T-helper 22 cell (primary cell): Measurements from ENCODE around the gene BHMT.

Experiments used
- DNase-seq: peaks from one replicate; pipeline ENCODE4 v3.0.0-alpha.2; 2020; ENCODE audit warnings: low read depth

The BHMT gene, protein sequence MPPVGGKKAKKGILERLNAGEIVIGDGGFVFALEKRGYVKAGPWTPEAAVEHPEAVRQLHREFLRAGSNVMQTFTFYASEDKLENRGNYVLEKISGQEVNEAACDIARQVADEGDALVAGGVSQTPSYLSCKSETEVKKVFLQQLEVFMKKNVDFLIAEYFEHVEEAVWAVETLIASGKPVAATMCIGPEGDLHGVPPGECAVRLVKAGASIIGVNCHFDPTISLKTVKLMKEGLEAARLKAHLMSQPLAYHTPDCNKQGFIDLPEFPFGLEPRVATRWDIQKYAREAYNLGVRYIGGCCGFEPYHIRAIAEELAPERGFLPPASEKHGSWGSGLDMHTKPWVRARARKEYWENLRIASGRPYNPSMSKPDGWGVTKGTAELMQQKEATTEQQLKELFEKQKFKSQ

DNA sequence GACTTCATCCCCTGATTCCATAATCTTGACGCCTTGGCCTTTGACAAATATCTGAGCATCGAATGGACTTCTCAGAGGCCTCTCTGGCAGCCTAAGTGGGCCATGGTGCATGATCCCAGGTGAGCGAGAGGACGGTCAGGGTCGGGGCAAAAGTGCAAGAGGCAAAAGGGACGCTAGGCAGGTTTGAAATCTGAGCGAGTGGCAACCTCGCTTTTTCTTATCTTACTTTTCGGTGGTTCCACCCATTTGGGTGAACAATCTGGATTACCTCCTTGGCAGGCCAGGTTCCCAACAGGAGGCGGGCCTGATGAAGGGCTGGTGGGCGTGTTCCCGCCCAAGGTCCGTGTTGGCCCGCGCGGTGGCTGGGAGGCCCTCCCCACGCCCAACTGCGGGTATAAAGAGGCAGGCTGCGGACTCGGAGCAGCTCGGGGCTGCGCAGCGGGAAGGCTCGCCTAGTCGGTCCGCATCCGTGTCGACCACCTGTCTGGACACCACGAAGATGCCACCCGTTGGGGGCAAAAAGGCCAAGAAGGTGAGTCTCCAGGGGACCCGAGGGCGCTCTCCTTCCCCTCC, at the start of gene BHMT:
Gene BHMT, plus strand, starts transcription at position 423 of the 573 bp plus-strand sequence. Its CDS starts 77 bp downstream, at position 500.
- DNase-seq: no peak

DNA sequence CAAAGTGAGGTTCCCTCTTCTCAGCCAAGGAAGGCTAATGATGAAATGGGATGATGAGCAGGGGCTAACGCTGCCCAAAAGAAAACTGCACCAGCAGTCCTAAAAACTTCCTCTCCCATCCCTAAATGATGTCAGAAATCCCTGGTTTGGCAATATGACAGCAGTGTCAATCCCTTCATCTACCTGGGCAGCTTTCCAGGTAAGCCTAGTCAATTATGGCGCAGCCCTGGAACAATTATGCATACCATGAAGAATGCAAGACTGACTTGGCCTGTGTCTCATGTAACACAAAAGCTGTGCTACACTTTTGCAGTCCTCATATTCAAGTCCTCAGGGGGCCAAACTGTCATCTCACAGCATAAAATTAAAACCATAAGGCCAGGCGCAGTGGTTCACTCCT, 49.2 kb upstream of the BHMT start:
- DNase-seq: no peak

DNA sequence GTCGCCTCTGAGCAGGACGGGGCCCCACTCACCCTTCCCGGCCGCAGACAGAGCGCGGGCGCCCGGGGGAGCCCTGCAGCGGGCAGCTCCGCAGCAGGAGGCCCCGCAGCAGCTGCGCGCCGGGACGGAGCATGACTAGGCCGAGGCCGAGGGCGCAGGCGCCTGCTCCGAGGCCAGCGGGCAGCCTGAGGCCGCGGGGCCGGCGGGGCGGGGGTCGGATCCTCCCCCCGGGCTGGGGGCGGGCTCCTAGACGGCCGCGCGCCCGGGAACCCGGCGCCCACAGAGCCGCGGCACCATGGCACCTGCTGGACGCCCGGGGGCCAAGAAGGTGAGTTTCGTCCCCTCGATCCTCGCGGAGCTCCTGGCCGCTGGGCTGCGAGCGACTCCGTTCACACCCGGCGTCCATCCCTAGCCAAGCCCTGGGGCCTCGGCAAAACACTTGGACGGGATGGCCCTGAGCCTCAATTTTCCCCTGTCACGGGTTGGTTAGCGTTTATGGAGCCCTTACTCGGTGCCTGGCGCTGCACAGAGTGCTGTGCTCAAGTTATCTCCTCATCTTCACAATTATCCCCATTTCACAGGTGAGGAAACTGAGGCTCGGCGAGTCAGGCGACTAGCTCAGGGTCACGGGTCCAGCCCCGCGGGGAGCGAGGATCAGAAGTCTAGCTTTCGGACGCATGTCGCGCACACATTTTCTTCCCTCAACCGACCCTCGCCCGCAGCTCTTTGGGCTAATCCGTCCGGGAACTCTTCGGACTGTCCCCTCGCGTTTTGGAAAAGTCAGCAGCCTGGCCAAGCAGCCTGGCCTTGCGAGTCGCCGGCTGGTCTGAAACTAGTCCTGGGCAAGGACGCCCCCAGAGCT, 41.9 kb upstream of the BHMT start, which contains the start of the genes BHMT2 and DMGDH:
Gene BHMT2, plus strand, starts transcription at position 280 of the 862 bp plus-strand sequence. Its CDS starts 16 bp downstream, at position 296.
Gene DMGDH, minus strand, starts transcription at position 187 of the 862 bp plus-strand sequence. Its CDS starts 54 bp downstream, at position 133.
- no peak for DNase-seq

DNA sequence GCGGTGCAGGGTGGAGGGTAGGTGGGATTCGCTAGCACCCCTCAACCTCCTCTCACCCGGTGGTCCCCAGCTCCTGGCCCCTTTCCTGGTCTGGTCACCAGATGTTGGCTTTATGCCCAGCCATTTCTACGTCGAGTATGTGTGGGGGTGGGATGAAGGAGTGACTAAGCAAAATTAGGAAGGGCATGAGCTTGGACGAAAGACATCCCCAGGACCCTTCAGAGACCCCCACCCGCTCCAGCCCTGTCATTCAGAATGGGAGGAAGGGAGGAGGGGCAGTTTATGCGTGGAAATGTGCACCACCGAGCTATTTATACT, 41.3 kb upstream of the BHMT start:
- DNase-seq: no peak

DNA sequence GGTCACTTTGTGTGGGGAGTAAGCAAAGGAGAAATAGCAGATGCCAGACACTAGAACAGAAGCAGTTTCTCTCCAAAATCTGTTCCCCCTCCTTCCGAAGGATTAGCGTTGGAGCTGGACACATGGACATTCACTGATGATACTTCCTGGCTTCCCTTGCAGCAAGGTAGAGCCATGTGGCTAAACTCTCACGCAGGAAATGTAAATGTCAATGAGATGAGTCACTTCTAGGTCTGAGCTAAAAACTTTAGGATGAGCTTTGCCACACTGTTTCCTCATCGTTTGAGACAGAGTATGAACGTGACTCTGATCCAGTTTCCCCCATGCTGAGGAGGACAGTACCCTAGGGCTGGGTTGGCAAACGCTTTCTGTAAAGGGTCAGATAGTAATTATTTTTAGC, 37.0 kb upstream of the BHMT start:
- no peak for DNase-seq

DNA sequence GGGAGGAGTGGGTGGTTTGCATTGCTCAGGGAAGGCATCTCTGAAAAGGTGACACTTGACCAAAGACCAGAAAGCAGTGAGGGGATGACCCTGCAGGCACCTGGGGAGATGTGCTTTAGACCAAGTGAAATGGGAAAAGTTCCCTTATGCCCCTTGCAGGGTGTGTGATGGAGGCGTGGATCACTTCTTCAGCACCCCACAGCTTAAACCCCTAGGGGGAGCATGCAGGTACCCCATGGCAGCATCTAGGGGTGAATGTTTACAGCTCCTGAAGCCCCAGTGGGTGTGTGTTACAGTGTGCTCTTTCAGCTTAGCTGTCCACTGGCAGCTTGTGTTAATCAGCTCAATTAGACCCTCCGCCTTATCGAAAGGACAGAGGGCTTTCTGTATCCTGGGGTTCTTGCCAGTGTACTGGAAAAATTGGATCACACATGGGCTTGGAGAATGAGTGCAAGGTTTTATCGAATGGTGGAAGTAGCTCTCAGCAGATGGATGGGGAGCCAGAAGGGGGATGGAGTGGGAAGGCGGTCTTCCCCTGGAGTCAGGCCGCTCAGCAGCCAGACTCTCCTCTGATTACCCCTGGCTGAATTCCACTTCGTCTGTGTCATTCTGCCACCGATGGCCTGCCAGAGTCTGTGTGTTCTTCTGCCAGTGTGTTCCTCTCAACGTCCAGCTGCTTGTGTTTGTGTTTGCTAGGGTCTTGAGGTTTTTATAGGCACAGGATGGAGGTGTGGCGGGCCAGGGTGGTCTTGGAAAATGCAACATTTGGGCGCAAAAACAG, 35.8 kb upstream of the BHMT start:
- no peak for DNase-seq

DNA sequence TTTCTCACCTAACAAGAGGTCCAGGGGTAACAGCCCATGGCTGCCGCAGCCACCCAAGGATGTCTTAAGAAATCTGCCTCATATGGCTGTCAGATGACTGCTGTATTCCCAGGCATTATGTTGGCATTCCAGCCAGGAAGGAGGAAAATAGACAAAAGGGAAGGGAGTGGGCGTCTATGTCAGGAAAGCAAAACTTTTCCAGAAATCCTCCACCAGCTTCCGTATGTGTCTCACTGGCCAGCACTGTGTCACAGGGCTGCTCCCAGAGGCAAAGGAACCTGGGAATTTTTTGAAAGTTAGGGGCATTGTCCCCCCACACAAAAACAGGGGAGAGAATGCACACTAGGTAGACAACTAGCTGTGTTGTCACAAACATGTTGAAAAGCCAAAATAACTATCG, 34.8 kb upstream of the BHMT start:
- no peak for DNase-seq

DNA sequence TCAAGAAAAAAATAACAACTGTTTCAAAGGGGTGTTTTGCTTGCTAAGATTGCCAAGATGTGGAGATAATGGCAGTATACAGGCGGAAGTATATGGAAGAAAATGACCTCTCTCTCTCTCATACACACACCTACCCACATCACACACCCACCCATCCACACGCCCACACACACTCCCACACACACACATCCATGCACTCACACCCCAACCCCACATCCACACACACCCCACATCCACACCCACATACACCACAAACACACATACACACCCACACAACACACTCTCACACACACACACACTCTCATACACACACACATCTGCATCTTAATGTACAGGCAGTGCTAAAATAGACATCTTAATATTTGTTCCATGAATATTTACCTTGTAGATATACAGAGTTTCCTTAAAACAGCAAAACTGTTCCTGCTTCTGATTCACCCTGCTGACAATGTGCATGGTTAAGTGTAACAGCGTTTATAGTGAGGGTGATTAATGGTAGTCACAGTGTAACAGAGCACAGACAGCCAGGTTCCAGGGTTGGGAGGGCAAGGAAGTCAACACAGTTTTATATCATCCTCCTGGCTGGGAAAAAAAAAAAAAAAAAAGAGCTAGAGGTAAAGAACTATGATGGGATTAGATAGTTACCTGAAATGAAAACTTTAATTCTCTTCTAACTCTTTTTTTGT, 33.8 kb upstream of the BHMT start:
- DNase-seq: no peak

DNA sequence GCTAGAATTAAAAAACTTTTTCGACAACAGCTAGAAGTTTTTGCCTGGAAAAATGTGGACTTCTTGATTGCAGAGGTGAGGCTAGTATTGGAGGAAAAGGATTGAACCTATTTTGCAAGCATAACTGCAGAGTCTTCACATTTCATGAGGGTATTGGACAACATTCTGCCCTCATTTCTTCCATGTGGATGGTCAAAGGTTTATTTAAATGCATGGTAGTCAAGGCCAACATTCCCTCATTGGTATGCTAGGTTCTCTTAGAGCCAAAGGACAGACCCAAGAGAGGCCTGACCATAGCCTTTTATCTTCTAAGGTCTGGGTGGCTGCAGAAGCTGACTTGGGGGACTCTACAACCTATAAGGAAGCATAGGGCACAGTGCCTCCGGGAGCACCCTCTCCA, 30.8 kb upstream of the BHMT start:
- DNase-seq: no peak

DNA sequence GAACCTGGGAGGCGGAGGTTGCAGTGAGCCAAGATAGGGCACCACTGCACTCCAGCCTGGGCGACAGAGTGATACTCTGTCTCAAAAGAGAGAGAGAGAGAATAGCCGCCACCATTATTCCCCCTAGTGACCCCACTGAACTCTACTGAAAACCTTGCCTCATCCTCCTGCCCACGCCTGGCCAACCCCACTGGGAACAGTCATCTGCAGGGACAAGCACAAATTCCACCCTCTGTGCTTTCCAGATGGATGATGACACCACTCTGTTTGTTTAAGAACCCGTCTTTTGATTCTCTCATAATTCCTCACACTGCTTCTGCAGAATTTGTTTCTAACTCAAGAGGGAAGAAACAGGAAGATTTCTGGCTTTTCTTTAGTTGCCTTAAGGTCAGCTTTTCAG, 29.8 kb upstream of the BHMT start:
- DNase-seq: no peak

DNA sequence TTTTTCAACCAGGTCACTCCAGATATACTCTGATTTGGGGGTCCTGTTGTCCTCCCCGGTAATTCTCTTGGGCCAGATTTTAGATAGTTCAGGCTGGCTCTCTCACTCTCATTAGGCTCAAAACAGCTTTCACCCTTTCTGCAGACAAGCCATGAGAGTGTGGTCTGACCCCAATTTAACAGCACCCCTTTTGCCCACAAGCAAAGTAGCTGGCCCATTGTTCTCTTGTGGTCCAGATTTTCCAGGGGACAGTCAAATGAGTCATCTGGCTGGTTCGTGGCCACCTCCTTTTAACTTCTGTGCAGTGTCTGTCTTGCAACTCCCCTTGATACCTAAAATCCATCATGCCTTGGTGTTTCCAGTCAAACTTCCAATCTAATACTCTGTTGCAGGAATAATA, 25.5 kb upstream of the BHMT start:
- DNase-seq: no peak

DNA sequence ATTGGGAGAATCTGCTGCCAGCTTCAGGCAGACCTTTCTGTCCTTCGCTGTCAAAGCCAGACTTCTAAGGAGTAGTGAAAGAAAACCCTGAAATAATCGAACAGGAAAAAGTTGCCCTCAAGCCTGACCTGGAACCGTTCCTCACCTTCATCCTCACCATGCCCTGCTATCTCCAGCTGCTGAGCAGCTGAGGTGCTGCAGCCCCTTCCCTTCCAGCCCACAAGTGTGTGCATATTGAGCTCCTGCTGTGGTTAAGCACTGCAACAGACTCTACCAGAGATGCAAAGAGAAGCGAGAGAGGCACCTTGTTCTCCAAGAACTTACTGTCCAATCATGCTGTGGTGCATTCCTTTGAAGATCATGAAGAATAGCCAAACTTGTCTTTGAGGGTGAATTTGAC, 23.1 kb upstream of the BHMT start:
- no peak for DNase-seq

DNA sequence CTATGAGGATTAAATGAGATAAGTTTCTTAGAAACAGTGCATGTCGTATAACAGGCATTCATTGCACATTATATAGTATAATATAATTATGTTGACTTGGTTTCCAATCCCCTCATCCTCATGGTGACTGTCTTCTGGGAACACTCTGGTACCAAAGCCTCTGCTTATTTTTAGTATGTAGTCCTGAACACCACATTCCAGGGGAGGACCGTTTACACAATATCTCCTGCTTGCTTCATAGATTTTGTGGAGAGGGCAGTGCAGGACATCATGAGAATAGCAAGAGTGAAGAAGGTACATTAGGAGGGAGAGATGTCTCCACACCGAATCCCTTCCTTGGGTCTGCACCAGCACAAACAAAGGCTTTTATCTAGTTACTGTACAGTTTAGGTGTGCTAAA, 20.5 kb upstream of the BHMT start:
- DNase-seq: no peak

DNA sequence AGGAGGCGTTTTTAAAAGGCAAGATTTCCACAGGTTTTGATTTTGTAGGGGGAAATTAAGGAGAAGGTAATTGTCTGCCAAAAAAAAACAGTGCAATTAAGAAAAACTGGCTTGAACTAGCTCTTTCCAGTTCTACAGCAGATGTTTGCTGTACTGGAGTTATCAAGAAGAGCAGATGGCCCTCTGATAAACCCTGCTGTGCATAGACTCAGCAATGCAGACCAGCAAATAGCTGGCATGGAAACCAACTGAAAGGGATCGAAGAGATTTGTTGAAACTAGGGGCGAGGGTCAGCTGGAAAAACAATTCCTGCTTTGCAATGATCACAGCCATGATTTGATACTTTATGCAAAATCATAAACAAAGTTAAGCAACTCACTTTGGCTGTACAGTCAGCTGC, 17.8 kb upstream of the BHMT start:
- no peak for DNase-seq

DNA sequence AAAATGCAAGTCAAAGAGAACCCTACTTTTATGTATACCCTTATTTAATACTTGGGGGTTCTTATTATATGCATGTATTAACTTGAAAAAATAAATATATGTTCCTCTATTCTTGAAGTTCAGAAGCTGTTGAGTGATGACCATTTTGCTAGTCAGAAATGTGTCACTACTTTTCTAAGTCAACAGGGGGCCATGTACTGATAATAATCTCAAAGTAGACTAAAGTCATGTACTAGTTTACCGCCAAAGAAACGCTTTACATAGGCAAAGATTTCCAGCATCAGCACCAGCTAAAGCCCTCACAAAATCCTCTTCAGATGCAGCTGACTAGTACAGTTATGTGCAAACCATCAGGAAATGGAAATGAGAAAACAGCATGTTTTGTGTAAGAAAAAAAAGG, 5.7 kb upstream of the BHMT start:
- no peak for DNase-seq

DNA sequence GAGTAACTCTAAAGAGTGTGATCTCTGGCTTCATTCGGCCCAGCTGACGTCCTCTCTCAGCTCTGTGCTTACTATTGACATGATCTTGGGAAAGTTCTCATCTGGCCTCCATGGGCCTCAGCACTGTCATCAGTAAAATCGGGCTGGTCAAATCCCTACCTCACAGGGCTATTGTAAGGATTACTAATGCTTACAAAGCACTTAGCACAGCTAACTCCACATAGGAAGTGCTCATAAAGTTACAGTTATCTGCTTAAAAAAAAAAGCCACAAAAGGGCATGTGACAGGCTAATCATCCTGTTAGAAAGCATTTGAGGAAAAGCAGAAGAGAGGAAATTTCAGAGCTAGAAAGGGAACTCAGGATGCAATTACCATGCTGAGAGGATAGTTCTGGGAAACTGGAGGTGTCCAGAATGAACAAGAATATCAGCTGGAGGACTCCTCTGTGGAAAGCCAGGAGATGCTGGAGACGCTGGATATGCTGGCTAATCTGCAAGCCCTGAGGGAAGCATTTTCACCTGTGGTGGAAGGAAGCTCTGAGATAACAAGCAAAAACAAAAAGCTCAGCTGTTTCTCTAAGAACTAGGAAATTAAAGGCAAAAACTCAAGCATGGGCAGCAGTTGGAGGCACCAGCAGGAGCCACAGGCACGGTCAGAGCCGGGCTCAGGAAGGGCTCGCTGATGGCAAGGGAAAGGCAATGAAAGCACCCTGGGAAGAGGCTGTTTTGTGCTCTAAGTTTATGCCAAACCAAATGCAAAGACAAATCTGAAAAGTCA, 4.4 kb upstream of the BHMT start:
- no peak for DNase-seq

DNA sequence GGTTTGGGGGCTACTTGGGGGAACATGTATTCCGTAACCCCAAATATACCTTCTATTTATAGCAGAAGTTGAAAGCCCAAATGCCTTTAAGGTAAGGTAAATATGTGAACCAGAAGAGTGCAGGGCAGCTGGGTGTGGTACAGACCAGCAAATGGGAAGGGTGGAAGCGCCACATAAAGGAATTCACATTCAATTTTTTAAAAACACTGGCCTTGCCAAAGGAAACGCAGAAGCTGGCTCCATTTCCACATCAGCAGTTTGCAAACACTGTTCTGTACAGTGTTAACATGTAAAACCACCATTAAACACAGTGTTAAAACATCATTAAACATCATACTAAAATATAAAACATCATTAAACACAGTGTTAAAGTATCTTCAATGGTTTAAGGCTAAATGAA, 3.5 kb upstream of the BHMT start:
- no peak for DNase-seq

DNA sequence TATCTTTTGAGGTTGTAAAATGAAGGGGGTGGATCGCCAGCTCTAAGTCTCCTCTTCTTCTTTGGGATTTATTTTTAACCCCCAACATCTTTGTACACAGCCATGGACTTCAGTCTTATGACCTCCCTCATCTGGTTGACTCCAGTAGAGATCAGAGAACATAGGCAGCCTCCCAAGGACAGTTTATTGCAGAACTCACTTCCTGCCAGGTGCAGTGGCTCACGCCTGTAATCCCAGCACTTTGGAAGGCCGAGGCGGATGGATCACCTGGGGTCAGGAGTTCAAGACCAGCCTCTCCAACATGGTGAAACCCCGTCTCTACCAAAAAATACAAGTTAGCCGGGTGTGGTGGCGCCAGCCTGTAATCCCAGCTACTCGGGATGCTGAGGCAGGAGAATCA, 2.8 kb upstream of the BHMT start:
- DNase-seq: no peak

DNA sequence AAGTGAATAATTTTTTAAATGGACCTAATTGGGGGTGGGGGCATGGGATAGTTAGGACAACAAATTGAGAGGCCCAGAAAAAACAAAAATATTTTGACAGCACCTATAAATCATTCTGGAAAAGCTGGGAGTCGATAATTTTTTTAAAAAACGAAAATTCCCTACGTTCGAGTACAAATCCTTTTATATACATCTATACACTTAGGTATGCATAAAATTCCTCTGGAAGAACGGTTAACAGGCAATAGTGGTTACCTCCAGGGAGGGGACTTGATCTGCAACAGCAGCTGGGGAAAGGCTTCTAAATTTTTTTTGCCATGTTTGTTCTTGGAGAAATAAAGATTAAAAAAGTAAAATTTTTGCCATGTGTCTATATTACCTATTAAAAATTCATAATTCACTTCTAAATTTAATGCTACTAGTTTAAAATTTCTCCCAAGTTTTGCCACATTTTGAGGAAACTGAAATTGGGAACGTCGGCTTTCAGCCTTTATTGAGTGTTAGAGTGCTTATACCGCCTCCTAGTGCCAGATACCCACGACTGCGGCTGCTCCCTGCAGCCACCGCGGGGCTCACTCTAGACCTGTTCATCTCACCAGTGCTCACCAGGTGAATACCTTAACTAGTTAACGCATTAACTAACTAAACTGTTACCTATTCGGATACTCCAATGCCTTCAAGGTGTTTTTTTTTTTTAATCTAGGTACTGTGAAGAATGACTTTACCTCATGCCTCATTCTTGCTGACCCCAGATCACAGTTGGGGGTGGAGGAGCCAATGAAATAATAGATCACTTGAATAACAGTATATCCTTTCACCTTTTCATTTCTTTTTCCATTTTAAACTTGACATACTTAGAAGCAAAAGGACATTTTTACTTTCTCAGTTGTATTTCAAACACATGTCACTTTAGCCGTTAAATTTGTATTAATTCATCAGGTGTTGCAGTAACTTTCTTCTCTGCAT, 1.8 kb upstream of the BHMT start:
- DNase-seq: no peak
